HL-60 (cell line): ENCODE data around the gene ZNF692.
A peak's percentile ranks its signal among the peaks of the same experiment; 100 is the strongest.

Experiments
- DNase-seq, 2 experiments: peaks; one replicate each; pipeline ENCODE4 v3.0.0-alpha.2; 2010 to 2020; ENCODE audit warnings: low read depth in 1 of 2, low spot score in 1 of 2
- H3K27ac ChIP-seq: fragments of 250-450 bp; sonication (Bioruptor Pico); replicated peaks from 2 replicates; pipeline ENCODE4 v1.5.1; 2020; ENCODE audit warnings: mild to moderate bottlenecking, moderate library complexity
- H3K27me3 ChIP-seq: fragments of 250-450 bp; sonication (Bioruptor Pico); 2 replicates; pipeline ENCODE4 v1.5.1; 2021; ENCODE audit warnings: mild to moderate bottlenecking, moderate library complexity; ENCODE audit not compliant: insufficient read depth, poor library complexity, severe bottlenecking
- H3K4me3 ChIP-seq: replicated peaks from 2 replicates; pipeline ENCODE4 v1.5.1; 2011; ENCODE audit warnings: mild to moderate bottlenecking, control low read depth, low read length; ENCODE audit not compliant: insufficient read depth
- GABPA ChIP-seq: IDR thresholded peaks from 2 replicates; pipeline ENCODE4 v1.6.1; 2012; ENCODE audit warnings: low read depth
- POLR2AphosphoS5 ChIP-seq: IDR thresholded peaks from 2 replicates; pipeline ENCODE4 v1.6.1; 2012; ENCODE audit warnings: low read depth
- SPI1 ChIP-seq: IDR thresholded peaks from 2 replicates; pipeline ENCODE4 v1.6.1; 2012; ENCODE audit warnings: low read depth, mild to moderate bottlenecking, borderline replicate concordance
- TF ChIP-seq, protein P1 (sequence below): IDR thresholded peaks from one replicate; pipeline ENCODE4 v1.5.1; 2011; ENCODE audit warnings: low read length, control low read depth, inconsistent platforms; ENCODE audit not compliant: insufficient read depth
- TF ChIP-seq, protein P2 (sequence below): IDR thresholded peaks from 2 replicates; pipeline ENCODE4 v1.6.1; 2012; ENCODE audit warnings: low read depth; ENCODE audit not compliant: insufficient replicate concordance

Gene ZNF692

DNA sequence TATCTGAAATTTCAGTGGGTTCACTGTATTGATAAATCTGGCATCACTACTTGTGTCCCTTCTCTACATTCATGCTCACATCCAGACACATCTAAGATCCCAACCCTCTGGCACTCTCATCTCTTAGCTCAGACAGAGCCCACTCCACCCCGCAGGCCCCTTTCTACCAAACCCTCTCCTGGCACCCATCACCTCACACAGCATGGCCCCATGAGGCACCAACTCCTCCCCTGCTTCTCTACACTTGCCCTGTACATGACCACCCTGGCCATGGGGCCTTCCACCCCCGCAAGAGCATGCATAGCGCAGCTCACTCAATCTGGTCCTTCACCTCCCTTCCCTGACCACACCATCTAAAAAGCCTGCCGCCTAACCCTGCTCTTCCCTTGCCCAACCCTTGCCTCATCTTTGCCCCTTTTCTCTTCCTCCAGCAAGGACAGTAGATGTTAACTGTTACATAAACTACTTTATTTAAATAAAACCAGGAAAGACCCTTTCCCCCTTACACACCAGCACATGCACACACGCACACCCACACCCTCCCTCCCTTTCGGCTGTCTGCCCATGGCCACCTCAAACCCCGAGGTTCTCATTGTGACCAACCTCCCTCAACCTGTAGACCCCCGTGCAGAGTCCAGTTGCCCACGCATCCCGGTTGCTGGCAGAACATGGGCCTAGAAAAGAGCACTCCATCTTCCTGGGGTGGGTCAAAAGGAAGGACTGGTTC, 48.7 kb downstream of the ZNF692 start:
- DNase-seq, result no peak
- Histone ChIP-seq H3K27me3 (no peaks in the 10 kb centered on the region), H3K4me3 (no peak overlapping the region), H3K27ac (no peak overlapping the region)
- no peak for TF ChIP-seq SPI1
- TF ChIP-seq POLR2AphosphoS5, result no peak
- TF ChIP-seq, protein P1, sequence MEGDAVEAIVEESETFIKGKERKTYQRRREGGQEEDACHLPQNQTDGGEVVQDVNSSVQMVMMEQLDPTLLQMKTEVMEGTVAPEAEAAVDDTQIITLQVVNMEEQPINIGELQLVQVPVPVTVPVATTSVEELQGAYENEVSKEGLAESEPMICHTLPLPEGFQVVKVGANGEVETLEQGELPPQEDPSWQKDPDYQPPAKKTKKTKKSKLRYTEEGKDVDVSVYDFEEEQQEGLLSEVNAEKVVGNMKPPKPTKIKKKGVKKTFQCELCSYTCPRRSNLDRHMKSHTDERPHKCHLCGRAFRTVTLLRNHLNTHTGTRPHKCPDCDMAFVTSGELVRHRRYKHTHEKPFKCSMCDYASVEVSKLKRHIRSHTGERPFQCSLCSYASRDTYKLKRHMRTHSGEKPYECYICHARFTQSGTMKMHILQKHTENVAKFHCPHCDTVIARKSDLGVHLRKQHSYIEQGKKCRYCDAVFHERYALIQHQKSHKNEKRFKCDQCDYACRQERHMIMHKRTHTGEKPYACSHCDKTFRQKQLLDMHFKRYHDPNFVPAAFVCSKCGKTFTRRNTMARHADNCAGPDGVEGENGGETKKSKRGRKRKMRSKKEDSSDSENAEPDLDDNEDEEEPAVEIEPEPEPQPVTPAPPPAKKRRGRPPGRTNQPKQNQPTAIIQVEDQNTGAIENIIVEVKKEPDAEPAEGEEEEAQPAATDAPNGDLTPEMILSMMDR, result no peak
- TF ChIP-seq, protein P2, sequence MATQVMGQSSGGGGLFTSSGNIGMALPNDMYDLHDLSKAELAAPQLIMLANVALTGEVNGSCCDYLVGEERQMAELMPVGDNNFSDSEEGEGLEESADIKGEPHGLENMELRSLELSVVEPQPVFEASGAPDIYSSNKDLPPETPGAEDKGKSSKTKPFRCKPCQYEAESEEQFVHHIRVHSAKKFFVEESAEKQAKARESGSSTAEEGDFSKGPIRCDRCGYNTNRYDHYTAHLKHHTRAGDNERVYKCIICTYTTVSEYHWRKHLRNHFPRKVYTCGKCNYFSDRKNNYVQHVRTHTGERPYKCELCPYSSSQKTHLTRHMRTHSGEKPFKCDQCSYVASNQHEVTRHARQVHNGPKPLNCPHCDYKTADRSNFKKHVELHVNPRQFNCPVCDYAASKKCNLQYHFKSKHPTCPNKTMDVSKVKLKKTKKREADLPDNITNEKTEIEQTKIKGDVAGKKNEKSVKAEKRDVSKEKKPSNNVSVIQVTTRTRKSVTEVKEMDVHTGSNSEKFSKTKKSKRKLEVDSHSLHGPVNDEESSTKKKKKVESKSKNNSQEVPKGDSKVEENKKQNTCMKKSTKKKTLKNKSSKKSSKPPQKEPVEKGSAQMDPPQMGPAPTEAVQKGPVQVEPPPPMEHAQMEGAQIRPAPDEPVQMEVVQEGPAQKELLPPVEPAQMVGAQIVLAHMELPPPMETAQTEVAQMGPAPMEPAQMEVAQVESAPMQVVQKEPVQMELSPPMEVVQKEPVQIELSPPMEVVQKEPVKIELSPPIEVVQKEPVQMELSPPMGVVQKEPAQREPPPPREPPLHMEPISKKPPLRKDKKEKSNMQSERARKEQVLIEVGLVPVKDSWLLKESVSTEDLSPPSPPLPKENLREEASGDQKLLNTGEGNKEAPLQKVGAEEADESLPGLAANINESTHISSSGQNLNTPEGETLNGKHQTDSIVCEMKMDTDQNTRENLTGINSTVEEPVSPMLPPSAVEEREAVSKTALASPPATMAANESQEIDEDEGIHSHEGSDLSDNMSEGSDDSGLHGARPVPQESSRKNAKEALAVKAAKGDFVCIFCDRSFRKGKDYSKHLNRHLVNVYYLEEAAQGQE, result no peak
- TF ChIP-seq GABPA, result no peak

DNA sequence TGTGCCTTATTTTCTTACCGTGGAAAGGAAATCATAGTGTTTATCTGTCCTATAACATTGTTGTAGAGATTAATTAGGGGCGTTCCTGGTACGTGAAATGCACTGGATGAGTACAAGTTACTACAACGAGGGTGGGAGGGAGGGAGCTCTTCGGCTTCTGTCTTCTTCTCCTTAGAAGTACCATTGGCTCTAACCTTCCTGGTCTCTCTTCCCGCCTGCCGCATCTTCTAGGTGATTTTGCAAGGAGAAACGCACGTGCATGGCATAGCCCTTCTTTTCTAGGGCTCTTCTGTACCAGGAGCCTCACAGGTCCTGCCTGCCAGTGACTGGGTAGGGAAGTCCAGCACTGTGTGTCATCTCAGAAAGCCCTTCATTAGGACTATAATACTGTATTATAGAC, 50.0 kb downstream of the ZNF692 start:
- Histone ChIP-seq H3K4me3 (no peak overlapping the region), H3K27ac (no peak overlapping the region), H3K27me3 (no peaks in the 10 kb centered on the region)
- TF ChIP-seq SPI1 (no peak), GABPA (no peak), POLR2AphosphoS5 (no peak)
- TF ChIP-seq, protein P2, result no peak
- TF ChIP-seq, protein P1, result no peak
- no peak for DNase-seq

DNA sequence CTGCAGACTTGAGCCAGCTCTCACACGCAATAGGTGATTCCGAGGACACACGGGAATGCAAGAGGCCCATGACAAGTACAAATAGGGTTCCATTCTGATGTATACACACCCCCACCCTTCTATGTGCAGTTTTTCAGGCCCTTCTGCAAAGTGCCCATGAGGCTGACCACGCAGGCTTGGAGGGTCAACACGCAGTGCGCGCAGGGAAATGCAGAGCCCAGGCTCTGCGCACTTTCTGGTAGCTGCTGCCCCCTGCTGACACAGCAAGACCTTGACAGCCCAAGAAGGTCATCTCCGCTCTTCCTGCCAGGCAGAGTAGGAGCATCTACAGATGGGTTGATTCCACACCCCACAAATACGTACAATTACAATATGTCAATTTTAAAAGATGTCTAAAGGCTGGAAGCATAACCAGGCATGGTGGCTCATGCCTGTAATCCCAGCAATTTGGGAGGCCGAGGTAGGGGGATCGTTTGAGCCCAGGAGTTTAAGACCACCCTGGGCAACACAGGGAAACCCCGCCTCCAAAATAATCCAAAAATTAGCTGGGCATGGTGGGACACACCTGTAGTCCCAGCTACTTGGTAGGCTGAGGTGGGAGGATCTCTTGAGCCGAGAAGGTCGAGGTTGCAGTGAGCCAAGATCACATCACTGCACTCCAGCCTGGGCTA, 51.7 kb downstream of the ZNF692 start:
- Histone ChIP-seq H3K27me3 (no peaks in the 10 kb centered on the region), H3K4me3 (no peak overlapping the region), H3K27ac (peak overlapping the region; percentile 88)
- TF ChIP-seq, protein P1, result peak; percentile 89
- TF ChIP-seq SPI1 (no peak), GABPA (no peak), POLR2AphosphoS5 (peak; percentile 24; the same call in 1 of the 2 replicates)
- TF ChIP-seq, protein P2, result no peak
- DNase-seq, result peak; percentile 75 to 85
